Colon (tissue), 2 donors: ENCODE results near the gene RTN4RL1.

ENCODE experiments used
- FAIRE-seq: peaks from 2 replicates; lab custom pipeline; 2012; peaks lifted over from hg19 to GRCh38; lab: Jason Lieb, UNC
- donor health status: control.
- donor health status: control.

The RTN4RL1 gene

GRCh38 chr17:1947229-1947742, 77.8 kb downstream of the RTN4RL1 start:
- no peak for FAIRE-seq

GRCh38 chr17:1946021-1946932, 78.9 kb downstream of the RTN4RL1 start:
- no peak for FAIRE-seq

- FAIRE-seq, result no peak
Observed at GRCh38 chr17:1945621-1946020, 79.5 kb downstream of the RTN4RL1 start.

GRCh38 chr17:1943436-1943831, 81.7 kb downstream of the RTN4RL1 start:
- FAIRE-seq, result no peak

- no peak for FAIRE-seq
Observed at GRCh38 chr17:1942666-1943435, 82.3 kb downstream of the RTN4RL1 start.

- FAIRE-seq, result no peak
Observed at GRCh38 chr17:1942066-1942365, 83.1 kb downstream of the RTN4RL1 start.

GRCh38 chr17:1941272-1942065, 83.7 kb downstream of the RTN4RL1 start:
- no peak for FAIRE-seq

- no peak for FAIRE-seq
Observed at GRCh38 chr17:1940810-1941185, 84.3 kb downstream of the RTN4RL1 start.

- FAIRE-seq, result no peak
Observed at GRCh38 chr17:1939981-1940809, 84.9 kb downstream of the RTN4RL1 start.

GRCh38 chr17:1937461-1937860, 87.7 kb downstream of the RTN4RL1 start:
- no peak for FAIRE-seq

GRCh38 chr17:1936766-1937165, 88.4 kb downstream of the RTN4RL1 start:
- no peak for FAIRE-seq

- FAIRE-seq, result no peak
Observed at GRCh38 chr17:1934901-1935300, 90.2 kb downstream of the RTN4RL1 start.

GRCh38 chr17:1933875-1934715, 91.0 kb downstream of the RTN4RL1 start:
- FAIRE-seq, result no peak

GRCh38 chr17:1931844-1932579, 93.1 kb downstream of the RTN4RL1 start:
- no peak for FAIRE-seq

- FAIRE-seq, result no peak
Observed at GRCh38 chr17:1930337-1930645, 94.8 kb downstream of the RTN4RL1 start.

- FAIRE-seq, result no peak
Observed at GRCh38 chr17:1928976-1929375, 96.2 kb downstream of the RTN4RL1 start.

- FAIRE-seq, result no peak
Observed at GRCh38 chr17:1920948-1921351, 104.2 kb downstream of the RTN4RL1 start.

- no peak for FAIRE-seq
Observed at GRCh38 chr17:1919201-1919600, 105.9 kb downstream of the RTN4RL1 start.

GRCh38 chr17:1918346-1919162, 106.6 kb downstream of the RTN4RL1 start:
- no peak for FAIRE-seq
